Activated naive CD4-positive, alpha-beta T cell treated with Interleukin-2 at 50 U/mL for 16 hours (primary cell): ENCODE results near the gene RNF223.

Source experiments
- DNase-seq: peaks from one replicate; pipeline ENCODE4 v3.0.0-alpha.2; 2020

RNF223 gene

GRCh38 chr1:1073743-1074587, at the start of gene RNF223:
TSS of gene RNF223 (minus strand) at chr1:1074306. CDS start at chr1:1072566, 1,740 bp downstream.
- DNase-seq: no peak

GRCh38 chr1:1122981-1123480, 48.9 kb upstream of the RNF223 start:
- no peak for DNase-seq

GRCh38 chr1:1122078-1122811, 48.1 kb upstream of the RNF223 start:
- DNase-seq: peak; percentile 87

- no peak for DNase-seq
Observed at GRCh38 chr1:1121611-1122077, 47.5 kb upstream of the RNF223 start.

GRCh38 chr1:1120866-1121591, 46.9 kb upstream of the RNF223 start:
- DNase-seq: no peak

GRCh38 chr1:1120096-1120495, 46.0 kb upstream of the RNF223 start:
- DNase-seq: no peak

GRCh38 chr1:1119272-1119890, 45.3 kb upstream of the RNF223 start:
- DNase-seq: no peak

- no peak for DNase-seq
Observed at GRCh38 chr1:1118876-1119220, 44.7 kb upstream of the RNF223 start.

- no peak for DNase-seq
Observed at GRCh38 chr1:1118011-1118875, 44.1 kb upstream of the RNF223 start.

GRCh38 chr1:1117469-1117831, 43.3 kb upstream of the RNF223 start:
- DNase-seq: no peak

GRCh38 chr1:1116701-1117468, 42.8 kb upstream of the RNF223 start:
- DNase-seq: peak; percentile 47

- peak; percentile 99 for DNase-seq
Observed at GRCh38 chr1:1115786-1116700, 41.9 kb upstream of the RNF223 start, which contains the start of gene C1orf159. TSS of gene C1orf159 (minus strand) at chr1:1116089. CDS start at chr1:1091543, 24,546 bp downstream.

GRCh38 chr1:1115136-1115785, 41.2 kb upstream of the RNF223 start:
- no peak for DNase-seq

- DNase-seq: no peak
Observed at GRCh38 chr1:1114431-1114830, 40.3 kb upstream of the RNF223 start.

GRCh38 chr1:1112237-1112985, 38.3 kb upstream of the RNF223 start:
- DNase-seq: no peak

- DNase-seq: no peak
Observed at GRCh38 chr1:1111516-1112236, 37.6 kb upstream of the RNF223 start.

GRCh38 chr1:1110561-1110971, 36.5 kb upstream of the RNF223 start:
- no peak for DNase-seq

- DNase-seq: no peak
Observed at GRCh38 chr1:1109743-1110142, 35.6 kb upstream of the RNF223 start.
